DOHH2 (cell line): ENCODE data around the gene TPRX2.

Experiments used
- CTCF ChIP-seq: fragments of 200-600 bp; sonication (generic); IDR thresholded peaks from one replicate; pipeline ENCODE4 v1.5.1; 2014; ENCODE audit warnings: antibody characterized with exemption, mild to moderate bottlenecking, low read depth, low read length; ENCODE audit not compliant: poor library complexity, severe bottlenecking
- EZH2phosphoT487 ChIP-seq: fragments of 200-600 bp; sonication (generic); IDR thresholded peaks from 2 replicates; pipeline ENCODE4 v1.6.1; 2017; ENCODE audit warnings: borderline replicate concordance, mild to moderate bottlenecking, antibody characterized with exemption, low read length, moderate library complexity, mixed read lengths

GRCh38 chr19:47891923-47892666 is 33.1 kb downstream of the TPRX2 start:
- TF ChIP-seq CTCF, result no peak
- no peak for TF ChIP-seq EZH2phosphoT487
